ENCODE results near the gene ABTB2.
A peak's percentile ranks its signal among the peaks of the same experiment; 100 is the strongest.

The ABTB2 gene

DNA sequence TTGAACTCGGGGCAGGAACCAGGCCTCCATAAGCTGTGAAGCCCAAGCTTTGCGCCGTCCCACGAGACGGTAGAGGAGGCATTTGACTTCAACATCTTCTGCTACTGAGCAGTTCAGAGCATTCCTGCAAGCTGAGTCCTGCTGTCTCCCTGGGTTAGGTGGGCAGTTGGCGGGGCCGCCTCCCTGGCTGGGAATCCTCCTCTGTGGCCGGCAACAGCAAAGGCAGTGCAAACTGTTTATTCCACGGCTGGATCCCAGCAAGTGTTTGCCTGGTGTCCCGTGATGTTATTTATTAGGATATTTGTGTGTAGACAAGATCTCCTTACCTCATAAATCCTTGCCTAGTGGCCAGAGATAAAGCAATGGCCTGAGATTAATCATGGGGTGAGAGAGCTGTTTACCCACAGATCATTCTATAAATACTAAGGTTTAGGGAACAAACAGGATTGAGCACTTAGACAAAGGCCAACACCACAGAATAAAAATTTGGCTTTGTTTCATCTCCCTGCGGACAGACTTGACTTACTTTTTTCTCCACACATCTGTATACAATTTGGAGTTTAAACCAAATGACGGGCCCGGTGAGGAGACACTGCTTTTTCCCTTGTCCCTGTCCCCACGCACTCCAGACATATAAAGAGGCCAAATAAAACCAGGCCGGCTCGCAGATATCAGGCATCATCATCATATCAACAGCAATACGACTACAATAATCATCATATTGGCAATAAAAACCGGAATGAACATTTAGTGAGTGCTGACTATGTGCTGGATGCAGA lies 189.0 kb downstream of the ABTB2 start:
- DNase-seq = no peak
- peaks cover 3% of the 10 kb centered on the region for H3K4me1 Mint-ChIP-seq (ENCODE audit: low read depth)
- peaks cover 2% of the 10 kb centered on the region for H3K36me3 Mint-ChIP-seq (ENCODE audit: low read depth)
- H3K9me3 Mint-ChIP-seq = no peaks in the 10 kb centered on the region
- no peaks in the 10 kb centered on the region for H3K27me3 Mint-ChIP-seq
- H3K27ac Mint-ChIP-seq = no peak overlapping the region
- no peak overlapping the region for H3K4me3 Mint-ChIP-seq

DNA sequence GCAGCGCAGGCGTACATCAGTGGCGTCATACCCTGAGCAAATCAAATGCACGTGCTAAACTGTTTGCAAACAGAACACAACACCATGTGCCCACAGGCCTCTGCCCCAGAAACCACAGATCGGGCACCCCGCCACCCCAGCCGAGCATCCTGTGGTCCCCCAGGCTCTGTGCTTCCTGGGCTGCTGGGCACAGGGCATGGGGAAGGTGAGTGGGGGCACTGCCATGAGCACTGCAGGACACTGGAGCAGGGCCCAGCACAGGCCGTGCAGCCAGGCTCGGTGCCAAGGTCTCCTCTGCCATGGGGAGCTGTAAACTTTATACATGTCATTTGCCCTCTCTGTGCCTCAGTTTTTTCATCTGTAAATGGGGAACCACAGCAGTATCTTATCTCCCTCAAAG lies 189.8 kb downstream of the ABTB2 start:
- H3K9me3 Mint-ChIP-seq = no peaks in the 10 kb centered on the region
- no peak for DNase-seq
- H3K36me3 Mint-ChIP-seq (ENCODE audit: low read depth) = peaks cover 2% of the 10 kb centered on the region
- no peaks in the 10 kb centered on the region for H3K27me3 Mint-ChIP-seq
- no peak overlapping the region for H3K27ac Mint-ChIP-seq
- no peaks in the 10 kb centered on the region for H3K4me1 Mint-ChIP-seq (ENCODE audit: low read depth)
- no peak overlapping the region for H3K4me3 Mint-ChIP-seq

DNA sequence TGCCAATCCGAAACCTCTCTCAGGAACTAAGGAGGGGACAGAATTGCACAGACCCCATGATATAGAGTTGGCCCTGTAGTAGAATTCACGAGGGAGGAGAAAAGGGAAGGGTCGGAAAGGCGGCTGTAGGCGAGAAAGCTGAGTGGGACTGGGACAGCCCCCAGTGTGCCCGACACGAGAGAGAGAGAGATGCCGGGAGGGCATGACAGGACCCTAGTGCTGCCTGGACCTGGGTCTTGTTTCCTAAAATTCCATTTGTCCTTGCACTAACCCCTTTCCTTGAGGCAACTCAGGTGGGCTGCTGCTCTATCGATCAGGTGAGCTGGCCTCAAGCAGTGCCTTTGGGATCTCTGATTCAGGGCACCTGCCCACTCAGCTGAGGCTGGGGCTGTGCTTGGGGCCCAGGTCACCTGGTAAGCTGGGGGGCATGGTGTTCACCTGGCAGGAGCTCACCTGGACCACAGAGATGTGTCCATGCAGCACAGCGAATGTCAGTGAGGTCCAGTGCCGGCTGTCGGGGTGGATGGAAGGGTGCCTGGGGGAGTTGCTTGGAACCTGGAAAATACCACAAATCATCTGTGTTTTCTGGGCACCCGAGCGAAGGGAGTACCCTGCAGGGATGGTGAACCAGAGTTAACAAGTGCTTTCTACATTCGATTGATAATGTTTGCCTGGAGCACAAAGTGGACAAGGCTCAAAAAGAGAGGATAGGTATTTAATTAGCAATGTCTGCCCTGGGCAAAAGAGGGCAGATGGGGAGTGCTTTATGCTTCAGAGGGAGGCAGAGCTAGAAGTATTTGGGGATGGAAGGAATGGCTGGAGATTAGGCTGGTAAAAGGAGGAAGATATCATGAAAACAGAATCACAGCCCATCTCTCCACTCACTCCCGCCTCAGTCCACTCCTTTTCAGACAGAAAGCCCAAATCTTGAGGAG lies 190.7 kb downstream of the ABTB2 start:
- Mint-ChIP-seq H3K4me3 (no peak overlapping the region), H3K9me3 (no peaks in the 10 kb centered on the region), H3K27me3 (no peaks in the 10 kb centered on the region), H3K36me3 (ENCODE audit: low read depth) (peaks cover 2% of the 10 kb centered on the region), H3K4me1 (ENCODE audit: low read depth) (peaks cover under 1% of the 10 kb centered on the region), H3K27ac (no peak overlapping the region)
- DNase-seq = no peak

DNA sequence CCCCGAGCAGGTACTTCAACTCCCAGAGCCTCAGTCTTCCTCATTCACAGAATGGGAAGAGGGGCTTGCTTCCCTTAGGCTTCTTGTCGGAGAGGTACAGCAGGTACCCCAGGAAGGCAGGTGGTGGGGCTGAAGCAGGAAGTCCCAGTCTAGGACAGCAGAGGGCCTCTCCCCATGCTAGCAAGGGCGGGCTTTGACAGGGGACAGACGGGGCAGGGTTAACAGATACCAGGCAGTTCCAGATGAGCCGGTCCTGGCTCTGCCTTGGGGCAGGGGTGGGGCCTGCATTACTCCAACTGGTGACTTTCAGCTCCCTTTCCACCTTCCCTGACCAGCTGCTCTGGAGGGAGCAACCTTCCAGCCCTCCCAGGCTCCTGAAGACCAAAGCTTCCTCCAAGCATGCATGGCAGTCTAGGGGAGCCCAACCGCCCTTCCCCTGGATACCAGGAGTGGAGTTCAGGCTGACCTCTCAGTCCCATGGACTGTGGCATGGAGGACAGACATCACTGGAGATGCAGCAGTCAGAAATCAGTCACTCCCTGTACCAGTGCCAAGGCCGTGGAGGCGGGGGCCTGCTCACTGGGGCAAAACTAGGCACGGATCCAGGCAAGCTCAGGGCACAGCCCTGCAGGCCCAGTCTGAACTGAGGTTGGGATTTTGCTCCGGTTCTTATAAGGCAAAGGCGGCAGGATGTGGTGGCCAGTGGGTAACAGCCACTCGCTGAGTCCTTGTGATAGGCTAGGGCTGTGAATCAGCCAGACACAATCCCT lies 191.8 kb downstream of the ABTB2 start:
- H3K27ac Mint-ChIP-seq = no peak overlapping the region
- H3K4me1 Mint-ChIP-seq (ENCODE audit: low read depth) = peaks cover 10% of the 10 kb centered on the region
- peaks cover 2% of the 10 kb centered on the region for H3K36me3 Mint-ChIP-seq (ENCODE audit: low read depth)
- no peaks in the 10 kb centered on the region for H3K27me3 Mint-ChIP-seq
- no peak overlapping the region for H3K4me3 Mint-ChIP-seq
- no peaks in the 10 kb centered on the region for H3K9me3 Mint-ChIP-seq
- DNase-seq = no peak

DNA sequence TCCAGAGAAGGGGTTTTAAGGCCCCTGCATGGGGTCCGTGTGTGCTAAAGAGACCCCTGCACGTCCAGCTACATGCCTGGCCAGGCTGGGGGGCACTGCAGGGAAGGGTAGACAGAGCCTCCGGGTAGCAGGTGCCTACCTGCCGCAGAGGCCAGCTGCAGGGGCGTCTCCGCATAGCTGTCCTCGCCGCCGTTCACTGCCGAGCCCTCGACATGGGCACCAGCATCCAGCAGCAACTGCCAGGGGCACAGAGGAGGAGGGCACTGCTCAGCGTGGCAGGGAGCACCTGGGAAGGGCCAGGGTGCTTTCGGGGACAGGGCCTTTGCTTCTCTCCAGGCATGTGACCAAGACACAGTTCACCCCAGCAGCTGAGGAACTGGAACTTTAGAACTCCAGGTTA lies 192.7 kb downstream of the ABTB2 start:
- Mint-ChIP-seq H3K36me3 (ENCODE audit: low read depth) (peaks cover 4% of the 10 kb centered on the region), H3K27ac (no peak overlapping the region)

DNA sequence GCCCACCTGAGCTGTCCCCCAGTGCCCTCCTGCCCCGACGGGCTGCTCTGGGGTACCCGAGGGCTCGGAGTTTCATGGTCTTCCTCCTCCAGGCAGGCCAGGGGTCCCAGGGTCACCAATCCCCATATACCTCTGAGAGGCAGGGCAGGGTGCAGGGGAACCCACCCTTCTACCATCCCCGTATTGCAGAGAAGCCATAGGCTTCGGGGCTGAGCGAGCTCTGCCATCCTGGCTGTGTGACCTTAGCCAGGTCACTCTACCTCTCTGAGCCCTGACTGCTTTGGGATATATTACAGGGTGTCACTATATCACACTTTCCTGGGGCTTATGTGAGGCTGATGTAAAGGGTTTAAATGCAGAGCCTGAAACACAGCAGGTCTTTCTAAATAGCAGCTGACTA lies 195.0 kb downstream of the ABTB2 start:
- Mint-ChIP-seq H3K4me1 (ENCODE audit: low read depth) (peaks cover 32% of the 10 kb centered on the region), H3K27me3 (no peaks in the 10 kb centered on the region), H3K9me3 (no peaks in the 10 kb centered on the region), H3K27ac (no peak overlapping the region), H3K36me3 (ENCODE audit: low read depth) (peaks cover 19% of the 10 kb centered on the region), H3K4me3 (no peak overlapping the region)
- DNase-seq = no peak

More for the DNA sequence above, 192.7 kb downstream of the ABTB2 start:
- DNase-seq = no peak
- Mint-ChIP-seq H3K4me3 (no peak overlapping the region), H3K4me1 (ENCODE audit: low read depth) (peaks cover 12% of the 10 kb centered on the region), H3K9me3 (no peaks in the 10 kb centered on the region), H3K27me3 (no peaks in the 10 kb centered on the region)

DNA sequence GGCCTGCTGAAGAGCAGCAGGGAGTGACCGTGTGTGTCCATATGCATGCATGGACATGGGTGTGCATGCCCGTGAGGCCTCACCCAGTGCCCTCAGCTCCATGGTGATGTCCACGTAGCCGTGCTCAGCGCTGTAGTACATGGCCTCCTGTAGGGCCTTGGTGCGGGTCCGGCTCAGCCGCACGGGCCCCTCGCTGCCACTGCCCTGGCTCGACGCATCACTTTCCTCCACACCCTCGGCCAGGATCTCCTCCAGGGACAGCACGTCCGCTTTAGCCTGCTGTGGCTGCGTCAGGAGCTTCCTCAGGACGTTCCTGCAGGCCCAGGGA lies 195.4 kb downstream of the ABTB2 start:
- H3K27me3 Mint-ChIP-seq = no peaks in the 10 kb centered on the region

DNA sequence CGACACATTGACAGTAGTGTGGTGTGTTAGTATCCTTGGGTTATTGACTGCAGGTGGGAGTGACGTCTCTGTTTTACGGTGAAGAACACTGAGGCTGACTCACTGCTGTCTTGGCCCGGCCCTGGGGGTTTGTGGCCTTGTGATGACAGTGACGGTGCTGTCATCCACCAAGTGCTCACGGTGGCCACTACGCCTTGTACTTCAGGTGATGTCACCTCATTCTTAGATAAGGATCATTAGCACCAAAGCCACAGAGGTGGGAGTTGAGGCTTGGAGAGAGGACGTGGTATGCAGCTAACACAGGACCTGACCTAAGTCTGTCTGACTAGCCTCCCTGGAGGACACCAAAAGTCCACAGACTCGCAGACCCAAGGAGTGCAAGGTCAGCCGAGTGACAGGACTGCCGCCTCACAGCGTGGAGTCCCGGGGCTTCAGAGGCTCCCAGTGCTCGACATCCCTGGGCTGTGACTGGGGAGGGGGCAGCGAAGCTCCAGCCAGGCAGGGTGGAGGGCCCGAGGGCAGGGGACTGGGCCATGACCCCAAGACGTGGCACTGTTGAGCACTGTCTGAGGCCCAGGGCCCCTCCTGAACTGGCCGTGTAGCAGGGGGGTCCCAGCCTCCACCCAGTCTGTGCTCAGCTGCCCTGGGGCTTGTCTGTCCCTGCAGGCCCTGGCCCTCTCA lies 195.9 kb downstream of the ABTB2 start:
- Mint-ChIP-seq H3K36me3 (ENCODE audit: low read depth) (peaks cover 25% of the 10 kb centered on the region), H3K27ac (peak overlapping the region; percentile 76), H3K4me3 (no peak overlapping the region), H3K4me1 (ENCODE audit: low read depth) (peaks cover 35% of the 10 kb centered on the region), H3K27me3 (no peaks in the 10 kb centered on the region), H3K9me3 (no peaks in the 10 kb centered on the region)
- no peak for DNase-seq

More for the DNA sequence above, 195.4 kb downstream of the ABTB2 start:
- no peak for DNase-seq
- Mint-ChIP-seq H3K9me3 (no peaks in the 10 kb centered on the region), H3K4me1 (ENCODE audit: low read depth) (peaks cover 35% of the 10 kb centered on the region), H3K4me3 (no peak overlapping the region), H3K36me3 (ENCODE audit: low read depth) (peaks cover 23% of the 10 kb centered on the region), H3K27ac (no peak overlapping the region)

DNA sequence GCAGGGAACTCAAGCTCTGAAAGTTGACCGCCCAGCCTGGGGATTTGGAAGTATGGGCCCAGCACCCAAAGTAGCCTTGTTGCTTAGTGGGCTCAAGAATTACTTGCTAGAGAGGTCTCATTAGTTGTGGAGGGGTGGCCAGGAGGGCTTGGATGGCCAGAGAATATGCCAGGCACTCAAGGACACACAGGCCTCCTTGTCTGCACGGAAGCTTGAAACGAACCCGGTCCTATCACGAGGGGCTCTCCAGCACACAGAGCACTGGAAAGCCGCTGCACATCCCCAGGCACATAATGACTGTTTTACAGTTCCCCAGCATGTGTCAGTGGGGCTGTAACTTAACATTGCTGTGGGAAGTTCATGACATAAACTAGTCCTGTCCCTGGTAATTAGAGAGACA lies 196.4 kb downstream of the ABTB2 start:
- Mint-ChIP-seq H3K4me1 (ENCODE audit: low read depth) (peaks cover 35% of the 10 kb centered on the region), H3K9me3 (no peaks in the 10 kb centered on the region), H3K36me3 (ENCODE audit: low read depth) (peaks cover 28% of the 10 kb centered on the region), H3K4me3 (no peak overlapping the region), H3K27me3 (no peaks in the 10 kb centered on the region), H3K27ac (peak overlapping the region; percentile 76)
- no peak for DNase-seq

DNA sequence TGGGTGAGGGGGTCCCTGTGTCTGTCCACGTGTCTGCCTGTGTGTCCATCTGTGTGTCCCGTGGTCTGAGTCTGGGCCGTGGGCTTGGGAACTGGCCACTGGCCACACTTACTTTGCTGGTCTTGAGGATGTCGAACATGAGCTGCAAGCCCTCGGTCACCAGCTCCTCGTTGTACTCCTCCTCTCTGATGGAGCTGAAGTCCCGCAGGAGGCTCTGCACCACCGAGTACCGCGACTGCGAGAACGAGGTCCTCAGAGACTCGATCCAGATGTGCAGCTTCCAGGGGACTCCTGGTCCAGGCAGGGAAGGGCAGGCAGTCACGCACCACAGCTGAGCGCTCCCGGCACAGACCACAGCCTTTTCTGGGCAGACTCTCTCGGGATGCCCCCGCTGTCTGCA lies 197.0 kb downstream of the ABTB2 start:
- no peak overlapping the region for H3K27ac Mint-ChIP-seq
- peaks cover 32% of the 10 kb centered on the region for H3K36me3 Mint-ChIP-seq (ENCODE audit: low read depth)
- no peaks in the 10 kb centered on the region for H3K9me3 Mint-ChIP-seq
- no peak for DNase-seq
- H3K4me1 Mint-ChIP-seq (ENCODE audit: low read depth) = peaks cover 35% of the 10 kb centered on the region
- H3K27me3 Mint-ChIP-seq = no peaks in the 10 kb centered on the region
- H3K4me3 Mint-ChIP-seq = no peak overlapping the region

DNA sequence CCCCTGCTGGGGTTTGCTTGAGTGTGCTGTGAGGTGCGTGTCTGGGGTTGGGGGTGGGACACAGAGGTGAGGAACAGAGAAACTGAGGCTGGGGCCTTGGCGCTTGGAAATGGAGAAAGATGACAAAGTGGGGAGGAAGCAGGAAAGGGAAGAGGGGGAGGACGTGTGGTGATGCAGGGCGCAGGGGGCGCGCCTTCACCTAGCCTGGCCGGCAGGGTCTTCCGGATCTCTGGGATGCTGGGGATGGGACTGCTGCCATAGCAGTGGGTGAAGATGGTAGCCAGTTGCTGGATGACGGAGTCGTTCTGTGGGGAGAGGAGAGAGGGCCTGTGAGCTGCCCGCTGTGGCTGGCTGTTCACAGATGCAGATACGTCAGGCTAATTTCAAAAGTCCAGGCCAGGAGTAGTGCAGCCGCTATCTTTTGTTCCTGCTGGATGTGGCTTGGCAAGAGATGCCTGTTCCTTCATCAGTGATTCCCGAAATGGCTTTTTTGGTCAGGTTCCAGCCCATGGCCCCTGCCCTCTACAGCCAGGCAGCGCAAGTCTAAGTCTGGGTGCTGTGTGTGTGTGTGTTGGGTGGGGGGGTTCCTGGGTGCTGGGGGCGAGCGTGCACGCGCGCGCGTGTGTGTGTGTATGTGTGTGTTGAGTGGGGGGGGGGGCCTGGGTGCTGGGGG lies 197.6 kb downstream of the ABTB2 start:
- Mint-ChIP-seq H3K9me3 (no peaks in the 10 kb centered on the region), H3K36me3 (ENCODE audit: low read depth) (peaks cover 38% of the 10 kb centered on the region), H3K27ac (peak overlapping the region; percentile 56), H3K4me3 (no peak overlapping the region), H3K4me1 (ENCODE audit: low read depth) (peaks cover 35% of the 10 kb centered on the region), H3K27me3 (no peaks in the 10 kb centered on the region)
- DNase-seq = no peak

DNA sequence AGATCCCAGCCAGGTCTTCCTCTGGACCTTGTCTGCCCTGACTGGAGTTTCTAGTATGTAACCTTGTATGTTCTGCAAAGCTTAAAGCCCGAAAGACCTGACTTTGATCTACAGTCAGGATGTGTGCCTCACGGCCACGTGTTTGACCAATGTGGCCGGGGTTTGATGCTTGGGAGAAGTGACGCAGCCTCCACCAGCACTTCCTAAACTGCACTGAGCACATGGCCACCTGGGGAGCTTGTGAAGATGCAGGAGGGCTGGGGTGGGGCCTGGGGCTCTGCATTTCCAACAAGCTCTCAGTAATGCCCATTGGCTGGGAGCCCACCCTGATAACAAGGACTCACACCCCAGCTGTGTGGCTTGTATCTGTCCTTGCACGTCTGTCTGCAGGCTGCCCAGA lies 199.1 kb downstream of the ABTB2 start:
- peaks cover 36% of the 10 kb centered on the region for H3K4me1 Mint-ChIP-seq (ENCODE audit: low read depth)

DNA sequence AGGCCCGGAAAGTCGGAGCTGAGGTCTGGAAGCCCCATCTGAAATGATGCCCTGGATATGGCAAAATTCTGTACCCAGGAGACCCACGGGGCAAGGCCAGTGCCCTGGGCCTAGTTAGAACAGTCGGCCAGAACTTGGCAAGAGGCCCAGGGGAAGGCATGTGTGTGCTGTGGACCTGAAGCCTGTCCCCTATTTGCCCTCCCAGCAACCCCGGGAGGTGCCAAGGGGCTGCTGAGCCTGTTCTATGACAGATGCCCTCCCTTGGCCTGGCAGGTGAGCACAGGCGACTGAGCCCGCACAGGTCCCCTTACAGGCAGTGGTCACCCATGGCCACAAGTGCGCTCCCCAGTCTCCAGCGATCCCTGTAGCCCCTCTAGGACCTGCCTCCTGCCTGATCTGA lies 200.6 kb downstream of the ABTB2 start:
- no peak overlapping the region for H3K4me3 Mint-ChIP-seq
- no peak overlapping the region for H3K27ac Mint-ChIP-seq
- peaks cover 39% of the 10 kb centered on the region for H3K4me1 Mint-ChIP-seq (ENCODE audit: low read depth)
- DNase-seq = no peak
- H3K9me3 Mint-ChIP-seq = no peaks in the 10 kb centered on the region
- no peaks in the 10 kb centered on the region for H3K27me3 Mint-ChIP-seq
- H3K36me3 Mint-ChIP-seq (ENCODE audit: low read depth) = peaks cover 66% of the 10 kb centered on the region

More for the DNA sequence above, 199.1 kb downstream of the ABTB2 start:
- Mint-ChIP-seq H3K36me3 (ENCODE audit: low read depth) (peaks cover 51% of the 10 kb centered on the region), H3K27me3 (no peaks in the 10 kb centered on the region), H3K27ac (peak overlapping the region; percentile 37), H3K9me3 (no peaks in the 10 kb centered on the region), H3K4me3 (no peak overlapping the region)
- DNase-seq = peak; percentile 46

DNA sequence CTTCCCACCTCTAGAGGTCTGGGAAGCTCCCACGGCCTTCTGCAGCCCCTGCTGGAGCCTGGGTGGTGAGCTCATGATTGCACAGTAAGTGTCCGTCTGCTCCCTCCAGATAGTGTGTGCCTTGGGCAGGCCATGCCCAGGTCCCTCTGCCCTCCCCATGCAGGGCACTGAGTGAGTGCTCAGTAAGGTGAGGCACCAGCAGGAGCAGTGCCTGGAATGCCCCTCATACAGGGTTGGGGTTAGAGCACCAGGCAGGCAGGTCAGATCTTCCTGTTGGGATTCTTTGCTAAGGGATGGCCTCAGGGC lies 202.1 kb downstream of the ABTB2 start:
- Mint-ChIP-seq H3K27me3 (no peaks in the 10 kb centered on the region), H3K9me3 (no peaks in the 10 kb centered on the region), H3K4me1 (ENCODE audit: low read depth) (peaks cover 29% of the 10 kb centered on the region), H3K4me3 (no peak overlapping the region), H3K36me3 (ENCODE audit: low read depth) (peaks cover 79% of the 10 kb centered on the region), H3K27ac (no peak overlapping the region)
- DNase-seq = no peak
